ENCODE data around the gene LCA5L. TPM values are rescaled to one million over a fixed set of nuclear protein-coding genes. Genes with fewer than 3 reads are reported as not detected.

LCA5L gene
- total and polyA plus RNA-seq, 2 of the 13 experiments (the other 11 are each of a cell fraction or from before 2014, with no cell fraction given) = 0.13 to 0.55 TPM

DNA sequence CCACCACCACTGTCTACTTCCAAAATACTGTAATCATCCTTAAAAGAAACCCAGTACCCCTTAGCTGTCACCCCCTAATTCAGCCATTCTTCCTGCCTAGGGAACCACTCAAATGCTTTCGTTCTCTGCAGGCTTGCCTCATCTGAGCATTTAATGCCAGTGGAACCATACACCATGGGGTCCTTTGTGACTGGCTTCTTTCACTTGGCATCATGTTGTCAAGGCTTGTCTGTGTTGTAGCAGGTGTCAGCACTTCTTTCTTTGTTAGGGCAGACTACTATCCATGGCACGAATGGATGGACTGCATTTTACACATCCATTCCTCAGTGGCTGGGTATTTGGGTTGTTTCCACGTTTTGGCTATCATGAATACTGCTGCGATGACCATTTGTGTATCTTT is 34.7 kb upstream of the LCA5L start:
- DNase-seq (ENCODE audit: low spot score) = no peak
- in situ Hi-C loops (cut with HindIII; ENCODE audit: extremely low pct_ligation_motif_present, low pct_unique_long_range_greater_than_20kb) = no loop called here
- no TSS peak for BruUV-seq (replicated peaks)

More for the DNA sequence above, 34.7 kb upstream of the LCA5L start:
- TF ChIP-seq ZNF138 (CRISPR knock-in tag; IDR thresholded peaks at IDR 0.05; ENCODE audit: low read depth) (no peak), ZSCAN9 (CRISPR knock-in tag; IDR thresholded peaks at IDR 0.05; ENCODE audit: borderline replicate concordance) (no peak), SRF (IDR thresholded peaks at IDR 0.05; ENCODE audit: low read depth, low read length) (no peak), JUND (CRISPR knock-in tag; IDR thresholded peaks at IDR 0.05) (no peak), UBTF (CRISPR knock-in tag; IDR thresholded peaks at IDR 0.05) (no peak), MNT (IDR thresholded peaks at IDR 0.05) (no peak), ZNF766 (CRISPR knock-in tag; IDR thresholded peaks at IDR 0.05; ENCODE audit: borderline replicate concordance) (no peak), ZNF552 (CRISPR knock-in tag; IDR thresholded peaks at IDR 0.05; ENCODE audit: borderline replicate concordance) (no peak), HOXA5 (CRISPR knock-in tag; IDR thresholded peaks at IDR 0.05) (no peak), SNAI1 (CRISPR knock-in tag; IDR thresholded peaks at IDR 0.05; ENCODE audit: borderline replicate concordance) (no peak), AGO1 (IDR thresholded peaks at IDR 0.05; ENCODE audit: low read depth, low read length, poor library complexity, severe bottlenecking) (no peak), ZNF383 (CRISPR knock-in tag; IDR thresholded peaks at IDR 0.05; ENCODE audit: borderline replicate concordance) (no peak), IKZF4 (CRISPR knock-in tag; IDR thresholded peaks at IDR 0.05; ENCODE audit: borderline replicate concordance, low read depth, not compliant biosample characterization) (no peak)
- TF ChIP-seq, protein P1, sequence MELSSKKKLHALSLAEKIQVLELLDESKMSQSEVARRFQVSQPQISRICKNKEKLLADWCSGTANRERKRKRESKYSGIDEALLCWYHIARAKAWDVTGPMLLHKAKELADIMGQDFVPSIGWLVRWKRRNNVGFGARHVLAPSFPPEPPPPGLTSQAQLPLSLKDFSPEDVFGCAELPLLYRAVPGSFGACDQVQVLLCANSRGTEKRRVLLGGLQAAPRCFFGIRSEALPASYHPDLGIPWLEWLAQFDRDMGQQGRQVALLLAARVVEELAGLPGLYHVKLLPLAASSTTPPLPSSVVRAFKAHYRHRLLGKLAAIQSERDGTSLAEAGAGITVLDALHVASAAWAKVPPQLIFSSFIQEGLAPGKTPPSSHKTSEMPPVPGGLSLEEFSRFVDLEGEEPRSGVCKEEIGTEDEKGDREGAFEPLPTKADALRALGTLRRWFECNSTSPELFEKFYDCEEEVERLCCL (CRISPR knock-in tag; IDR thresholded peaks at IDR 0.05; ENCODE audit: borderline replicate concordance) = no peak
- intact Hi-C loops (cut with micrococcal nuclease; ENCODE audit: unreplicated experiment) = no loop called here
- CTCF ChIA-PET (ENCODE audit: low intra/inter-chr PET ratio, low total read pairs) = no interaction called here
- POLR2A ChIA-PET = no interaction called here
- Histone ChIP-seq H3K9me3 (ENCODE audit: low read length) (no peaks in the 10 kb centered on the region), H3K27me3 (ENCODE audit: control insufficient read depth in 1 of 2, insufficient read depth in 2 of 2, low read length in 2 of 2) (no peaks in the 10 kb centered on the region), H3K36me3 (replicated peaks in 1 of 2; ENCODE audit: control insufficient read depth in 1 of 2, insufficient read depth in 2 of 2, low read length in 2 of 2) (no peaks in the 10 kb centered on the region), H3K4me3 (replicated peaks in 1 of 3; ENCODE audit: insufficient read depth in 1 of 3, low read depth in 2 of 3, low read length in 3 of 3) (no peak overlapping the region), H4K20me1 (ENCODE audit: insufficient read depth, low read length) (no peaks in the 10 kb centered on the region), H3K9ac (ENCODE audit: insufficient read depth, low read depth, low read length) (no peak overlapping the region), H3K4me2 (ENCODE audit: low read depth, low read length) (no peak overlapping the region), H3K4me1 (ENCODE audit: insufficient read depth, low read length) (no peaks in the 10 kb centered on the region), H3K79me2 (ENCODE audit: insufficient read depth, low read length) (no peaks in the 10 kb centered on the region), H2AFZ (ENCODE audit: low read length) (no peak overlapping the region), H3K27ac (ENCODE audit: extremely low read length, insufficient read depth, low read length) (no peak overlapping the region)
- ATAC-seq (no peak), FAIRE-seq (no peak)
- 5% methylated on average over 4 of the region's 4 CpGs for WGBS (ENCODE audit: low lambda C conversion rate)
